PC-3 (cell line): Measurements from ENCODE around the gene EEF1A2.

Source experiments
- EZH2 ChIP-seq: fragments of 300-600 bp; sonication (generic); IDR thresholded peaks from one replicate; pipeline ENCODE4 v1.6.1; 2017; ENCODE audit warnings: antibody characterized with exemption, mild to moderate bottlenecking, low read length; ENCODE audit not compliant: unreplicated experiment
- EZH2phosphoT487 ChIP-seq: fragments of 300-600 bp; sonication (generic); IDR thresholded peaks from 2 replicates; pipeline ENCODE4 v1.6.1; 2018; ENCODE audit warnings: mild to moderate bottlenecking, antibody characterized with exemption, low read length, borderline replicate concordance
- TF ChIP-seq, protein P1 (sequence below): fragments of 300-600 bp; sonication (generic); conservative IDR thresholded peaks from 2 replicates; pipeline ENCODE4 v1.5.1; 2017; ENCODE audit warnings: antibody characterized with exemption, low read depth, mild to moderate bottlenecking, low read length

GRCh38 chr20:63486300-63486855 lies 12.5 kb downstream of the EEF1A2 start:
- TF ChIP-seq, protein P1, sequence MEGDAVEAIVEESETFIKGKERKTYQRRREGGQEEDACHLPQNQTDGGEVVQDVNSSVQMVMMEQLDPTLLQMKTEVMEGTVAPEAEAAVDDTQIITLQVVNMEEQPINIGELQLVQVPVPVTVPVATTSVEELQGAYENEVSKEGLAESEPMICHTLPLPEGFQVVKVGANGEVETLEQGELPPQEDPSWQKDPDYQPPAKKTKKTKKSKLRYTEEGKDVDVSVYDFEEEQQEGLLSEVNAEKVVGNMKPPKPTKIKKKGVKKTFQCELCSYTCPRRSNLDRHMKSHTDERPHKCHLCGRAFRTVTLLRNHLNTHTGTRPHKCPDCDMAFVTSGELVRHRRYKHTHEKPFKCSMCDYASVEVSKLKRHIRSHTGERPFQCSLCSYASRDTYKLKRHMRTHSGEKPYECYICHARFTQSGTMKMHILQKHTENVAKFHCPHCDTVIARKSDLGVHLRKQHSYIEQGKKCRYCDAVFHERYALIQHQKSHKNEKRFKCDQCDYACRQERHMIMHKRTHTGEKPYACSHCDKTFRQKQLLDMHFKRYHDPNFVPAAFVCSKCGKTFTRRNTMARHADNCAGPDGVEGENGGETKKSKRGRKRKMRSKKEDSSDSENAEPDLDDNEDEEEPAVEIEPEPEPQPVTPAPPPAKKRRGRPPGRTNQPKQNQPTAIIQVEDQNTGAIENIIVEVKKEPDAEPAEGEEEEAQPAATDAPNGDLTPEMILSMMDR = no peak
- TF ChIP-seq EZH2 = no peak
- TF ChIP-seq EZH2phosphoT487 = no peak
